Measurements from ENCODE around the gene FICD.

Gene FICD

GRCh38 chr12:108505129-108505528, 9.9 kb upstream of the FICD start:
- no peak for DNase-seq

GRCh38 chr12:108507971-108508642, 7.0 kb upstream of the FICD start:
- peak; percentile 56 for DNase-seq

- no peak for DNase-seq
These were observed 5.3 kb upstream of the FICD start for GRCh38 chr12:108509806-108510205.

GRCh38 chr12:108510836-108511235, 4.2 kb upstream of the FICD start:
- DNase-seq: no peak

GRCh38 chr12:108511633-108512540, 3.2 kb upstream of the FICD start:
- peak; percentile 79 for DNase-seq

- DNase-seq: no peak
These were observed 557 bp upstream of the FICD start for GRCh38 chr12:108514468-108514972.

- DNase-seq: no peak
These were observed 839 bp downstream of the FICD start for GRCh38 chr12:108515916-108516315.

GRCh38 chr12:108516511-108517275, 1.6 kb downstream of the FICD start:
- no peak for DNase-seq

- DNase-seq: no peak
These were observed 2.4 kb downstream of the FICD start for GRCh38 chr12:108517288-108518100.

GRCh38 chr12:108518101-108518715, 3.1 kb downstream of the FICD start:
- DNase-seq: no peak

- DNase-seq: no peak
These were observed 3.8 kb downstream of the FICD start for GRCh38 chr12:108518716-108519496.

GRCh38 chr12:108519558-108519957, 4.5 kb downstream of the FICD start:
- peak; percentile 17 for DNase-seq

- no peak for DNase-seq
These were observed 8.3 kb downstream of the FICD start for GRCh38 chr12:108523365-108523764.

- DNase-seq: no peak
These were observed 10.6 kb downstream of the FICD start for GRCh38 chr12:108525681-108526080.

GRCh38 chr12:108526482-108527165, 11.5 kb downstream of the FICD start:
- DNase-seq: no peak

- no peak for DNase-seq
These were observed 12.1 kb downstream of the FICD start for GRCh38 chr12:108527166-108527496.

GRCh38 chr12:108530161-108530560, 15.1 kb downstream of the FICD start:
- no peak for DNase-seq

- no peak for DNase-seq
These were observed 17.1 kb downstream of the FICD start for GRCh38 chr12:108531929-108532848.

GRCh38 chr12:108538146-108538545, 23.1 kb downstream of the FICD start:
- no peak for DNase-seq
